LoVo (cell line): ENCODE data around the gene DDAH1.

Experiments used
- DNase-seq: peaks from one replicate; pipeline ENCODE4 v3.0.0-alpha.2; 2016; ENCODE audit warnings: low spot score

Gene DDAH1

DNA sequence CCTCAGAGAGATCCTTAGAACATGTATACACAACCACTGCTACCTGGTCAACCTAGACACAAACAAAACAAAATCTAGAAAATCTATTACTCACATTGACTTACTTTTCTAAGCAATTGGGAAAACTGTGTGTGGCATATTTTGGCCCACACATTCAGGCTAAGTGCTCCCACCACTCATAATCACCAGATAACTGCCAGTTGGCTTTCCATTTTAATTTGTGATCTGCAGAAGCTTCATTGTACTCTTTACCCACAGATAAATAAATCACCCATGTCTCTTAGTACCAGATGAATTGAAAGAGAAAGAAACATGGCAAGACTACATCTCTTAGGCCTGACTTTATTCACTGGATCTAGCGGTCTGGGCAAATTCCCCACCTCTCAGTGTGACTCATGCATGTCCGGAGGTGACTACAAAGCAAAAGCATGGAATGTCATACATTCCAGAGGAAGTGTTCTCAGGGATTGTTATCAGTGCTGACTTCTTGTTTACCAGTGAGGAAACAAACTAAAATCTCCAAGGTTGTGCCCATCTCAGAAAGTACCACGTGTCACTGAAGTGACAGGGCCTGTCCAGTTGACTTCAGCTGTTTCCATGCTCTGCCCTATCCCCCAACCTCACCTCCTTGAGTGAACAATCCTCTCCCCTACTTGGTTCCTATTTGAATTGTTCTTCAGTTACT, 136.1 kb downstream of the DDAH1 start:
- DNase-seq = peak; percentile 84

DNA sequence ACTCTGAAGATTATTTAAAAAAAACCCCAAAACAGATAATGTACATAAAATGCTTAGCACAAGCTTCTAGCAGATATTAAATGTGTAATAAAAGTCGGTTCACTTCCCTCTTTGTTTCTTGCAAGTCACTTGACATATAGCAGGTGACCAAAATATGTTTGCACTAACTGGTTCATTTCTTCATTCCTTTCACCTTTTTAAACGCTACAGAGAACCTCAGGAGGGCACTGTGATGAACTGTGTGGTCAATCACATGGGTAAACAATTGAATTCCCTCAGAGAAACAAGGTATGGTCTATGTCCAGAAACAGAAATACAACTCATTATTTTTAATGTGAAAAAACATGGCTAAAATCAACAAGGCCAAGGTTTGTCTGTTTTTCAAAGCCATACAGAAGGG, 137.2 kb downstream of the DDAH1 start:
- DNase-seq = no peak

GRCh38 chr1:85326851-85327250, 138.1 kb downstream of the DDAH1 start:
- DNase-seq = no peak

DNA sequence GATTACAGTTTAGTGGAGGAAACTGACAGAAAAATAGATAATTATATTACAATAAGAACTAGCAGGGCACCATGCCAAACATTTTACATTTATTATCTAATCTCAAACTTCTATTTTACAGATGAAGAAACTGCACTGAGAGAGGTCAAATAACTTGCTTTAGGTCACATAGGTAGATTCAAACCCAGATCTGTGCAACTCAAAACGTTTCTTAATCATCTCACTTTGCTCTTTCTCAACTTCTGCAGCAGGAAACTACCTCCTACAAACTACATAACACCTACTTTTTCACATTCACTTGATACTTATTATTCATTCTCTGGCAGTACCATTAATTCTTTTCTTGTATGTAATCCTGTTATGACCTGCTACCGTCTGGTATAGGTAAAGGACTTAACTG, 138.6 kb downstream of the DDAH1 start:
- no peak for DNase-seq

DNA sequence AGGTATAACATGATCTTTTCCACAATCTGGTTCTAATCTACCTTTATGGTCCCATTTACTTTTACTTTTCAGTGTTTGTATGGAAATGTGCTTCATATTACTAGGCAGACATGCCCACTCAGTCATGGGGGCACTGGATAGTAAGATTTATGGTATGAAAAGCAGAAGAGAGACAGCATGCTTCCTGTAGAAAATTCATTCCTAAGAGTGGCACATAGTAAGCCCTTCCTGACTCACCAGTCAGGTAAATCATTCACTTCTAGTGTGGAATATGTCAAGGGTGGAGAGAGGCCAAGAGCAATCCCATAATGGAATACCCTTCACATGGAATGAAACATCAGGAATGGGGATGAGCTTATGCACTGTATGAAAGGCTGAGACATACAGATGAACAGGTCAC, 139.0 kb downstream of the DDAH1 start:
- DNase-seq = peak; percentile 65

- no peak for DNase-seq
Observed at GRCh38 chr1:85323770-85324169, 141.2 kb downstream of the DDAH1 start.

DNA sequence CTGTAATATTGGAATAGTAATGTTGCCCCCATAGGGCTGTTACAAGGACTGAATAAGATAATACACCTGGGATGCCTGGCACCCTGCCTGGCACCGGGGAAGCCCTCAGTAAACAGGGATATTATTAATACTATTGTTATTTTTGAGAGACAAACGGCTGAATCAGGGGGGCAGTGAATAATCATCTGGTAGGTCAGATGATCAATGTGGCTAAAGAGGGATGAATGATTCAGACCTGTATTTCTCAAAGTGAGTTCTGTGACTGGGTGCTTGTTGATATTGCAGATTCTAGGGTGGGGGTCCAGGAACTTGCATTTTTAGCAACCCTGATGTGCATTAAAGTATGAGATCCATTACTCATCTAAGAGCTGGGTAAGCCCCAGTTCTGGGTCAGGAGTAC, 142.3 kb downstream of the DDAH1 start:
- no peak for DNase-seq

GRCh38 chr1:85321237-85321964, 143.6 kb downstream of the DDAH1 start:
- no peak for DNase-seq

DNA sequence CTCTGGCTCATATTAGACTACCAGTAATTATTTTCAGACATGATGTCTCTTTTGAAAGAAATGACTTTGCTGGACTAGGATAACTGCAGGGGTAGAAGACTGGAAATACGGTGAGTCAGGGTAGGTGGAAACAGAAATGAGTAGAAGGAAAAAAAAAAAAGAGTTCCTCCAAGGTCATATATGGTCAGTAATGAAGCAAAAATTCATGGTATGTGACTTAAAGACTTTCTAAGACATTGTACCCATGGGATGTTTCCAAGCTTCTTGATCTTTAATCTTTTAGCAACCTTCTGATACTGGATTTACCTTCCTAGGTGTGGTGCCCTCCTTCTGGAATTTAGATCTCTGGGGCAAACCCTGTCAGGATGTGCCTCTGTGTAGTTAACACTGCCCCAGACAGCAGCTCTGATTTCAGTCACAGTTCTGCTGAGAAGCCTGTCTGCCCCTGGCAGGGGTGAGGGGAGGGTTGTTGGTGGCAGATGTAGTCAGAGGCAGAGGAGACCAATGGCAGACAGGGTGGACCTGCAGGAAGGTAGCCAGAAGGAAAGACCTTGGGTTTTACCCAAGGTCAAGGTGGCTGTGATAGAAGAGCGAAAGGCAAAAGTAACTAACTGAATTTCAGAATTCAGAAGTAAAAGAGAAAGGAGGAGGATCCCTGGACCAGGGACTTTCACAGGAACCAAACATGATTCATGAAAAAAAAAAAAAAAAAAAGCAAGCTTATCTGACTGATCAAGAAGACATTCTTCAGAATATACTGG, 144.4 kb downstream of the DDAH1 start:
- no peak for DNase-seq

DNA sequence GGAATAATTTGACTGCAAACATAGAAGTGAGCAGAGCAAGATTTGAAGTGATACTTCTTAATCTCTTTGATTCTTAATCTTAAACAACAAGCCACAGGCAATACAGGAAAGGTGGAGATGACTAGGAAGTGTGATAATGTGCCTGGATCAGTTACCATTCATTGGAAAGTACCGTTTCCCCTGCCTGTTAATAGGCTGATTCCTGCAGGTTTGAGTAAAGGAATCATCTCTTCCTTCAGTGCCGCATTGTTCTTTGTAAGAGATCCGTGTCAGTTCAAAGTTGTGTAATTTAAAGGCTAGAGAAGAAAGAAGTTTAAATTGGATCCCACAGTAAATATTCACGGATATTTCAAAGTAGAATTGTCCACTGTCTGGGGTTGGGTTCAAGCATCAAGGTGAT, 145.0 kb downstream of the DDAH1 start:
- DNase-seq = no peak

- no peak for DNase-seq
Observed at GRCh38 chr1:85319491-85319890, 145.5 kb downstream of the DDAH1 start.

DNA sequence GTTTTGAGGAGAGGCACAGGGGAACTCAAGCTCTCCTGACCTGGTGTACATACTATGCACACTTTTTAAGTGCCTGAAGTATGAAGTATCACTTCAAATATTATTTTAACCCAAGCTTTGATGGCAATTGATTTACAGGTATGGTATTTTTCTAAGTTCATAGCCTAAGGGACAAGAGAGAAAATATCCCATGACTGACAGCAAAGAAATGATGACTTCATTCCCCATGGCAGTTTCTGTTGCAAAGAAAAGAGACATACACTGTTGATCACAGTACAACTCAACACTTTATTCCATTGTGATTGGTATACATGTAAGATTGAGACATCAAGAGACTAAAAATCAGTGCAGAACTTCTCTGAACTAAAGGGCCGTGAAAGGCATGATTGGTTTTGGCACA, 146.7 kb downstream of the DDAH1 start:
- DNase-seq = no peak

DNA sequence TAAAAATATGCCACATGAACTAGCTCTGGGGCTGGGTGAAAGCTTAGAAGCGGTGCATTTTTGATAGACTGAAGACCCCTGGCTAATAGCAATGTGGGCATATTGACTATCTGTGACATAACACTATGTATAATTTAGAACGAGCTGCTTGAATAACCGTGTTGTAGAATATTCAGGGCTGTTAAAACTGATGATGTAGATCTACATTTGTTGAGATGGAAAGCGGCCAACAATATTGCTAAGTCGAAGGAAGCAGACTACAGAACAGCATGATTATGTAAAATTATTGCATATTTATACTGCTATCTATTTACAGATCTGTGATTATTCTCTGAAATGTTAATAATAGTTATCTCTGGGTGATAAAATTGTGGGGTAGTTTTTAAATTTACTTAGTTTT, 147.4 kb downstream of the DDAH1 start:
- DNase-seq = no peak

- DNase-seq = no peak
Observed at GRCh38 chr1:85316321-85316720, 148.6 kb downstream of the DDAH1 start.

DNA sequence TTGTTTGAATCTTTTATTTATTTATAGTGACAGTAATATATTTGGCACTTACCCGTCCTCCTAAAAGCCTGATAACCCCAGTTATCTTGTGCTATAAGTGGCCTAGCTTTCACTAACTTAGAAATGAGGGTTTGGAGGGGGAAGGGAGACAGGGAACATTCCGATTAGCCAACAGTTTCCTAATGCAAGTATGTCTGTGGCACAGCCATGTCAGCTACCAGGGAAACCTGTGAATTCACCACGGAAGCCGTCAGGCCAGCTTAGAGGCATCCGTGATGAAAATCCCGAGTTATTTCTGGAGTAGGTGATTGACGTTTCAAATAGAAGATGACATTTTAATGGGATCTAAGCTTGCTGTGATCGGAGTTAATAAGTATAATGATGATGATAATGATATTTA, 149.2 kb downstream of the DDAH1 start:
- DNase-seq = no peak

GRCh38 chr1:85314726-85315125, 150.2 kb downstream of the DDAH1 start:
- DNase-seq = no peak

DNA sequence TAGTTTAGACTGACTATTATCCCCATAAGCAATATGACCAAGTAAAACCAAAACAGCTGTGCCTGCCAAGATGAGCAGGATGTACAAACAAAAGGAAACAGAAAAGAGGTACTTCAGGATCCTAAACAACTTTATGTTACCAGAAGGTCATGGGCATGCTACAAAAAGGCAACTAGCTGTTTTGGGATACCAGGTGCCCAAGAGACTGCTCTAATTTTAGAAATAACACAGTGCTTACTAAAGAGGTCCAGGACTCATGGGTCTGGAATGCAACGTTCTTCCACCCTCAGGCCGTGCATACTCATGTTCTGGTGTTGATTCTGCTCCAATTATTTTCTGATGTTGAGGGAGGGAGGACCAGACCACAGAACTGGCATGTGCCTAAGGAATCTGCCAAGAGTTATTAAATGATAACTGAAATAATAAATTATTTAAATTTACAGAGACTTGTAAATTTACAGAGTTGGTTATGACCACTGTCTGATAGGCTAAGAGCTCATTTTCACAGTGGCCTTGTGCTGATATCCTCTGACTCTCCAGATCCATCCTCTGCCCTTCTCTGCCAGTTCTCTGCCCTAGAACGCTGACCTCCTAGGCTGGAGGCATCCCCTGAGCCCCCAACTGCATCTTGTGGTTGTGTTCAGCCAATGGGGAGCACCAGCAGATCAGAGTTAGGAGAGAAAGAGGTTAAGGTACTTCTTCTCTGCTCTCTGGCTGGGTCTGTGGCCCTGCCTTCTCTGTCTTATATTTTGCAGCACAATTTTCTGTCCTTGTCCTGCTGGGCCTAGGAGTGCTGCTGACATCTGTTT, 150.9 kb downstream of the DDAH1 start:
- no peak for DNase-seq

GRCh38 chr1:85311818-85312217, 153.1 kb downstream of the DDAH1 start:
- no peak for DNase-seq

GRCh38 chr1:85308833-85309350, 156.1 kb downstream of the DDAH1 start:
- no peak for DNase-seq

- peak; percentile 87 for DNase-seq
Observed at GRCh38 chr1:85307987-85308832, 156.7 kb downstream of the DDAH1 start.

DNA sequence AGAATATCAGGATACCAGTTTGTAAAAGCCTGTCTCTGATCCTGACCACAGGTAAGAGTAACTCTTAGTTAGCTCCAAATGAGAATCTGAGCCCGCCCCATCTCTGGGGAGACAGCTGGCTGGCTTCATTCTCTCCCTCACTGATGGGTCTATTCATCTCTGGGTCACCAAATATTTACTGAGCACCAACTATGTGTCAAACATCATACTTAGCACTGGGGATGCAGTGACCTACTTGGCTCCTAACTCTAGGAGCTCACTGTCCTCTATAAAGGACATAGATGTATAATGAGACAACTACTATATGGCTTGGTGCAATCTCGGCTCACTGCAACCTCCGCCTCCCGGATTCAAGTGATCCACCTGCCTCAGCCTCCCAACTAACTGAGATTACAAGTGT, 158.7 kb downstream of the DDAH1 start:
- DNase-seq = no peak
